Measurements from ENCODE around the gene NCR3LG1. TPM values are rescaled to one million over a fixed set of nuclear protein-coding genes. Genes with fewer than 3 reads are reported as not detected.
A peak's percentile ranks its signal among the peaks of the same experiment; 100 is the strongest.
"Not testable (repeated sequence)": the region's sequence is repeated elsewhere in the genome, so short reads cannot be mapped to it uniquely, and the experiment has no call there.

NCR3LG1 gene
- total RNA-seq, 1 donor from 2014 or later = 1.0 TPM

- DNase-seq = no peak
Observed at GRCh38 chr11:17412488-17413180, 61.0 kb downstream of the NCR3LG1 start.

GRCh38 chr11:17413414-17414316, 62.1 kb downstream of the NCR3LG1 start:
- no peak for DNase-seq

- no peak for DNase-seq
Observed at GRCh38 chr11:17414317-17414737, 62.7 kb downstream of the NCR3LG1 start.

GRCh38 chr11:17414992-17415391, 63.4 kb downstream of the NCR3LG1 start:
- DNase-seq = no peak

- peak; percentile 48 for DNase-seq
Observed at GRCh38 chr11:17415523-17416104, 64.0 kb downstream of the NCR3LG1 start.

GRCh38 chr11:17416492-17416891, 64.9 kb downstream of the NCR3LG1 start:
- no peak for DNase-seq

GRCh38 chr11:17418444-17419081, 67.0 kb downstream of the NCR3LG1 start:
- DNase-seq = no peak

- no peak for DNase-seq
Observed at GRCh38 chr11:17421781-17422180, 70.2 kb downstream of the NCR3LG1 start.

- DNase-seq = no peak
Observed at GRCh38 chr11:17423533-17424310, 72.1 kb downstream of the NCR3LG1 start.

GRCh38 chr11:17426233-17426632, 74.6 kb downstream of the NCR3LG1 start:
- not testable (repeated sequence) for DNase-seq

Other genes with a start within 250 kb of the NCR3LG1 start
- 60.8 TPM for gene PIK3C2A, start 143.8 kb upstream of the NCR3LG1 start, total RNA-seq
- gene NUCB2, start 75.1 kb upstream of the NCR3LG1 start, total RNA-seq = 54.2 TPM
- gene KCNJ11, start 36.9 kb downstream of the NCR3LG1 start, total RNA-seq = 28.6 TPM
- 7.8 TPM for gene ABCC8, start 125.0 kb downstream of the NCR3LG1 start, total RNA-seq
- 4.3 TPM for gene USH1C, start 192.6 kb downstream of the NCR3LG1 start, total RNA-seq
- under 0.01 TPM for gene OTOG, start 195.5 kb downstream of the NCR3LG1 start, total RNA-seq